ENCODE measurements around the gene CARS1.
A peak's percentile ranks its signal among the peaks of the same experiment; 100 is the strongest.

CARS1 gene

DNA sequence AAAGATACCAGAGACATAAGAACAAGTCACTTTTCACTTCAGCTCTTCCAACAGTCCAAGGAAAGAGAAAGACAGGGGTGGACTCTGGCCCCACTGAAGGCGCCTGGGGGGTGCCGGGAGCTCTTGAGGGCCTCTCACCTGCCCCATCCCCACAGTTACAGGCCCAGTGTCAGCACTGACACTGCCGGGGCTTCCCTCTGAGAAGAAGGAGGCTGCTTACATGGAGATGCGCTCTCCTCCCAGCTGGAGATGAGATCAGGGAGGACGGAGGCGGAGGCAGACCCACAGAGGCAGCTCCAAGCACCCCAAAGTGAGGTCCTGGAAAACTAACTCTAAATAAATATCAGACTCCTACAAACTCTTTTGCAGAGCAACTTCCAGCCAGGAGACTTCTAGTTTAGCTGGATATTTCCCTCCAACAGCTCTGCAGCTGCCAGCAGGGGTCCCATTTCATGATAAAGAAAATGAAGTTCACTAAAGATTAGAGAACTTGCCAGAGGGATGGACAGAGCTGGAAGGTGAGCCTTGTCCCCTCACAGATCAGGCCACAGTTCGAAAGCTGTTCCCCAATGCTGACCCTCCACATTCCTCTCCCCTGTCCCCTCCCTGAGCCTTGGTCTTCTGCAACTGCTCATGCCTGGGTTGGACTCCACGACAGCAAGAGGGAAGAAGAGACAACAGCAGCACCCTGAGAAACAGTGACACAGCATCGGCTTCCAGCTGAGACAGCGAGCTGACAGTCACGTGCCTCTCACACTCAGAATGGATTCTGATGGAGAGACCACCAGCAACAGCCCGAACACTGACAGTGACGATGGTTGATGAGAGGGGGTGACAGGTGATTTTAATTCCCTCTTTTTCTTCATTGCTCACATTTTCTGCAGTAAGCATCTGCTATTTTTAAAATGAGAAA is 5.8 kb downstream of the CARS1 start:
- TF ChIP-seq, protein P1, sequence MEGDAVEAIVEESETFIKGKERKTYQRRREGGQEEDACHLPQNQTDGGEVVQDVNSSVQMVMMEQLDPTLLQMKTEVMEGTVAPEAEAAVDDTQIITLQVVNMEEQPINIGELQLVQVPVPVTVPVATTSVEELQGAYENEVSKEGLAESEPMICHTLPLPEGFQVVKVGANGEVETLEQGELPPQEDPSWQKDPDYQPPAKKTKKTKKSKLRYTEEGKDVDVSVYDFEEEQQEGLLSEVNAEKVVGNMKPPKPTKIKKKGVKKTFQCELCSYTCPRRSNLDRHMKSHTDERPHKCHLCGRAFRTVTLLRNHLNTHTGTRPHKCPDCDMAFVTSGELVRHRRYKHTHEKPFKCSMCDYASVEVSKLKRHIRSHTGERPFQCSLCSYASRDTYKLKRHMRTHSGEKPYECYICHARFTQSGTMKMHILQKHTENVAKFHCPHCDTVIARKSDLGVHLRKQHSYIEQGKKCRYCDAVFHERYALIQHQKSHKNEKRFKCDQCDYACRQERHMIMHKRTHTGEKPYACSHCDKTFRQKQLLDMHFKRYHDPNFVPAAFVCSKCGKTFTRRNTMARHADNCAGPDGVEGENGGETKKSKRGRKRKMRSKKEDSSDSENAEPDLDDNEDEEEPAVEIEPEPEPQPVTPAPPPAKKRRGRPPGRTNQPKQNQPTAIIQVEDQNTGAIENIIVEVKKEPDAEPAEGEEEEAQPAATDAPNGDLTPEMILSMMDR (IDR thresholded peaks at IDR 0.05; ENCODE audit: borderline replicate concordance, control extremely low read depth, extremely low read depth, insufficient read depth, missing control alignments): no peak
- DNase-seq (ENCODE audit: low spot score): no peak
- in situ Hi-C loops (cut with MboI; ENCODE audit: low sequenced_read_pairs, unreplicated experiment): no loop called here

DNA sequence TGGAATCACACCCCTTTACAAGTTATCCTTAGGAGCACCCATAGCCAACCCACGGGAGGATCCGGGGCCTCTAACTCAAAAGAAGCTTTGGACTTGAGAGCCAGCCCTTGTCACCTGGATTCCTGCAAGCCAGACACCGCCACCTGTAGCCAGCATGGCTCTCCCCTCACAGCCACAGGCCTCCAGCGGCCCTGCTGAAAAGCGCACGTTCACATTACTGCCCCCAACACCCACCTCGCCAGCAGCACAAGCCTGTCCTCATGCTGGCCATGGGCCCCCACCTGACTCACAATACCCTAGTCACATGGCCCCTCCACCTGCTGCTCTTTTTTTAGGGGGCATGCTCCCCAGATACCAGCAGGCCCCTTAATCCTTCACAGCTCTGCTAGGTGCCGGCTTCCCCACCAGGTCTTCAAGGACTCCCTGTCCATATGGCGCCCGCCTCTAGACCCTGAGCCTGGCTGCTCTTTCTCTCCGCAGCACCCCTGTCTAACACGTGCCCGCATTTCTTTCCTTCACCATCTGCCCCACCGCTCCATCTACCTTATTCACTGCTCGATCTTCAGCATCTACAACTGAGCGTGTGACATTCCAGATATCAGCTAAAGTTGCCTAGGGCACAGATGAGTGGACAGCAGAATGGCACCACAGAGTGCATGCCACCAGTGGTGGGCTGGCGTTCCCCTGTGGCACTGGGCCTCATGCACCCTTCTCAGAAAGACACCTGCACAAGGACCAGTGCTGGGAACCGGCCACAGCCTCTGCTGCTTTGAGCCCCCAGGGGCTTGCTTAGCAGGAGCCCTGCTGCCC is 6.6 kb downstream of the CARS1 start:
- no peak for DNase-seq (ENCODE audit: low spot score)
- TF ChIP-seq, protein P1 (IDR thresholded peaks at IDR 0.05; ENCODE audit: borderline replicate concordance, control extremely low read depth, extremely low read depth, insufficient read depth, missing control alignments): no peak
- in situ Hi-C loops (cut with MboI; ENCODE audit: low sequenced_read_pairs, unreplicated experiment): no loop called here

- TF ChIP-seq, protein P1 (IDR thresholded peaks at IDR 0.05; ENCODE audit: borderline replicate concordance, control extremely low read depth, extremely low read depth, insufficient read depth, missing control alignments): peak; percentile 56
- in situ Hi-C loops (cut with MboI; ENCODE audit: low sequenced_read_pairs, unreplicated experiment): no loop called here
- DNase-seq (ENCODE audit: low spot score): peak; percentile 91
Measured at GRCh38 chr11:3049430-3050243, 7.6 kb downstream of the CARS1 start.

- TF ChIP-seq, protein P1 (IDR thresholded peaks at IDR 0.05; ENCODE audit: borderline replicate concordance, control extremely low read depth, extremely low read depth, insufficient read depth, missing control alignments): no peak
- in situ Hi-C loops (cut with MboI; ENCODE audit: low sequenced_read_pairs, unreplicated experiment): no loop called here
- DNase-seq (ENCODE audit: low spot score): no peak
Measured at GRCh38 chr11:3047637-3048036, 9.6 kb downstream of the CARS1 start.

GRCh38 chr11:3046641-3047040 is 10.6 kb downstream of the CARS1 start:
- in situ Hi-C loops (cut with MboI; ENCODE audit: low sequenced_read_pairs, unreplicated experiment): no loop called here
- no peak for DNase-seq (ENCODE audit: low spot score)
- TF ChIP-seq, protein P1 (IDR thresholded peaks at IDR 0.05; ENCODE audit: borderline replicate concordance, control extremely low read depth, extremely low read depth, insufficient read depth, missing control alignments): no peak

GRCh38 chr11:3046190-3046589 is 11.0 kb downstream of the CARS1 start:
- DNase-seq (ENCODE audit: low spot score): no peak
- in situ Hi-C loops (cut with MboI; ENCODE audit: low sequenced_read_pairs, unreplicated experiment): no loop called here
- TF ChIP-seq, protein P1 (IDR thresholded peaks at IDR 0.05; ENCODE audit: borderline replicate concordance, control extremely low read depth, extremely low read depth, insufficient read depth, missing control alignments): no peak
